Gastroesophageal sphincter (tissue), 3 donors: Measurements from ENCODE around the gene GLS2.

Source experiments
- CTCF ChIP-seq, 4 experiments: fragments of 200-600 bp in 2 of 4; fragments of 450-650 bp in 2 of 4; sonication (generic) in 1 of 4; IDR thresholded peaks; one replicate each; pipeline ENCODE4 v1.5.1; 2017 to 2019; ENCODE audit warnings: antibody characterized with exemption in 4 of 4, mild to moderate bottlenecking in 2 of 4, moderate library complexity in 2 of 4
- EP300 ChIP-seq: sonication (generic); formaldehyde crosslinking; IDR thresholded peaks from one replicate; pipeline ENCODE4 v1.6.1; 2017; ENCODE audit warnings: antibody characterized with exemption, mild to moderate bottlenecking
- POLR2A ChIP-seq, 2 donors: fragments of 450-650 bp; IDR thresholded peaks; one replicate each; pipeline ENCODE4 v1.6.1; 2017; ENCODE audit warnings: antibody characterized with exemption in 2 of 2, mild to moderate bottlenecking in 2 of 2, moderate library complexity in 1 of 2

GRCh38 chr12:56521209-56521589 lies 33.2 kb upstream of the GLS2 start:
- TF ChIP-seq CTCF (IDR thresholded peaks at IDR 0.05) (no peak), POLR2A (IDR thresholded peaks at IDR 0.05) (no peak), EP300 (no peak)
